Measurements from ENCODE around the gene PPP2R5E. TPM values are rescaled to one million over a fixed set of nuclear protein-coding genes. Genes with fewer than 3 reads are reported as not detected.
A peak's percentile ranks its signal among the peaks of the same experiment; 100 is the strongest.

The PPP2R5E gene
- polyA plus RNA-seq, 3 donors, result 8.9 to 26.3 (median 15.1) TPM

GRCh38 chr14:63499701-63500250 is 43.4 kb downstream of the PPP2R5E start:
- Mint-ChIP-seq H3K4me1 (peaks cover 5% of the 10 kb centered on the region), H3K36me3 (peaks cover 15 to 34% of the 10 kb centered on the region in 2 donors), H3K27me3 (ENCODE audit: low read depth in 3 of 3) (no peaks in the 10 kb centered on the region), H3K9me3 (no peaks in the 10 kb centered on the region), H3K27ac (no peak overlapping the region), H3K4me3 (no peak overlapping the region)
- Histone ChIP-seq H3K4me3 (replicated peaks in 1 of 3; ENCODE audit: low read depth in 2 of 3, low read length in 3 of 3) (no peak overlapping the region), H3K79me2 (ENCODE audit: insufficient read depth, low read length) (peaks cover 79% of the 10 kb centered on the region), H3K27me3 (ENCODE audit: control insufficient read depth in 2 of 2, insufficient read depth in 2 of 2, low read length in 2 of 2) (no peaks in the 10 kb centered on the region), H3K4me1 (ENCODE audit: control insufficient read depth in 1 of 2, insufficient read depth in 2 of 2, low read length in 2 of 2) (no peaks in the 10 kb centered on the region), H2AFZ (ENCODE audit: insufficient read depth, low read depth, low read length, poor library complexity, severe bottlenecking) (no peak overlapping the region), H3K9ac (ENCODE audit: insufficient read depth, low read length, poor library complexity, severe bottlenecking) (no peak overlapping the region), H3K27ac (ENCODE audit: low read depth in 1 of 2, low read length in 2 of 2) (peak overlapping the region in 1 of 2 donors; percentile 21), H3K9me3 (replicated peaks in 1 of 2; ENCODE audit: control insufficient read depth in 1 of 2, insufficient read depth in 1 of 2, low read length in 2 of 2) (no peaks in the 10 kb centered on the region), H4K20me1 (ENCODE audit: insufficient read depth, low read length) (peaks cover 81% of the 10 kb centered on the region), H3K4me2 (replicated peaks; ENCODE audit: extremely low read depth, low read length, poor library complexity, severe bottlenecking) (no peak overlapping the region), H3K36me3 (replicated peaks in 1 of 2; ENCODE audit: control insufficient read depth in 1 of 2, insufficient read depth in 2 of 2, low read length in 2 of 2) (peaks cover 0 to 25% of the 10 kb centered on the region in 2 donors)
- no peak for DNase-seq
- intact Hi-C loops (cut with micrococcal nuclease), result no loop called here
- TF ChIP-seq CTCF (IDR thresholded peaks at IDR 0.05), result no peak
- 86% methylated on average over 1 of the region's 1 CpG for WGBS (ENCODE audit: insufficient coverage)

- Histone ChIP-seq H4K20me1 (ENCODE audit: insufficient read depth, low read length) (peaks cover 80% of the 10 kb centered on the region), H3K4me1 (ENCODE audit: control insufficient read depth in 1 of 2, insufficient read depth in 2 of 2, low read length in 2 of 2) (no peaks in the 10 kb centered on the region), H3K9ac (ENCODE audit: insufficient read depth, low read length, poor library complexity, severe bottlenecking) (no peak overlapping the region), H3K4me2 (replicated peaks; ENCODE audit: extremely low read depth, low read length, poor library complexity, severe bottlenecking) (no peak overlapping the region), H3K27me3 (ENCODE audit: control insufficient read depth in 2 of 2, insufficient read depth in 2 of 2, low read length in 2 of 2) (no peaks in the 10 kb centered on the region), H3K4me3 (replicated peaks in 1 of 3; ENCODE audit: low read depth in 2 of 3, low read length in 3 of 3) (no peak overlapping the region), H2AFZ (ENCODE audit: insufficient read depth, low read depth, low read length, poor library complexity, severe bottlenecking) (no peak overlapping the region), H3K27ac (ENCODE audit: low read depth in 1 of 2, low read length in 2 of 2) (no peak overlapping the region), H3K36me3 (replicated peaks in 1 of 2; ENCODE audit: control insufficient read depth in 1 of 2, insufficient read depth in 2 of 2, low read length in 2 of 2) (peaks cover 0 to 16% of the 10 kb centered on the region in 2 donors), H3K9me3 (replicated peaks in 1 of 2; ENCODE audit: control insufficient read depth in 1 of 2, insufficient read depth in 1 of 2, low read length in 2 of 2) (no peaks in the 10 kb centered on the region), H3K79me2 (ENCODE audit: insufficient read depth, low read length) (peaks cover 75% of the 10 kb centered on the region)
- Mint-ChIP-seq H3K36me3 (peaks cover 17 to 37% of the 10 kb centered on the region in 2 donors), H3K27me3 (ENCODE audit: low read depth in 3 of 3) (no peaks in the 10 kb centered on the region), H3K9me3 (no peaks in the 10 kb centered on the region), H3K4me3 (no peak overlapping the region), H3K4me1 (peaks cover 2% of the 10 kb centered on the region), H3K27ac (no peak overlapping the region)
- intact Hi-C loops (cut with micrococcal nuclease), result no loop called here
- 86% methylated on average over 2 of the region's 2 CpGs for WGBS (ENCODE audit: insufficient coverage)
- DNase-seq, result no peak
- TF ChIP-seq CTCF (IDR thresholded peaks at IDR 0.05), result no peak
Observed at GRCh38 chr14:63496837-63497400, 46.3 kb downstream of the PPP2R5E start.
